D721Med (cell line): ENCODE results near the gene SPAG16.

Source experiments
- DNase-seq: peaks from one replicate; pipeline ENCODE4 v3.0.0; 2011; ENCODE audit warnings: low spot score; ENCODE audit not compliant: insufficient read length
- FAIRE-seq: peaks from 2 replicates; lab custom pipeline; 2011; peaks lifted over from hg19 to GRCh38; lab: Jason Lieb, UNC
- TF ChIP-seq, protein P1 (sequence below): IDR thresholded peaks from 2 replicates; pipeline ENCODE4 v1.5.1; 2012; ENCODE audit warnings: mild to moderate bottlenecking, control low read depth; ENCODE audit not compliant: insufficient read depth; ENCODE audit errors: missing control alignments

Gene SPAG16

DNA sequence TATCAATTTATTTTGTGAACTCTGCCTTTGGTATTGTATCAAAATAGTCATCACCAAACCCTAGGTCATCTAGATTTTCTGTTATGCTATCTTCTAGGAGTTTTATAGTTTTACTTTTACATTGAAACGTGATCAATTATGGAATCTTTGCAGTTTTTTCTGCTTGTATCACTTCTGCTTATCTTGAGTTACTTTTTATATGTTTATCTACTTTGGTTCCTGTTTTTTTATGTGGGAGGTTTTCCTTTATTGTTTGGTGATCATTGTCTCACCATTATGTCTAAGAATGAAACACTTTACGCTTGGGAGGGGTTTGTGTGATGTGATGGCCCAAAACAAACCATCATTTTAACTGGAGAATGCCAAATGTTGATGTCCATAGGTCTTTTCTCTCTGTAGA, 261.2 kb downstream of the SPAG16 start:
- no peak for DNase-seq
- peak; percentile 11 for FAIRE-seq
- TF ChIP-seq, protein P1, sequence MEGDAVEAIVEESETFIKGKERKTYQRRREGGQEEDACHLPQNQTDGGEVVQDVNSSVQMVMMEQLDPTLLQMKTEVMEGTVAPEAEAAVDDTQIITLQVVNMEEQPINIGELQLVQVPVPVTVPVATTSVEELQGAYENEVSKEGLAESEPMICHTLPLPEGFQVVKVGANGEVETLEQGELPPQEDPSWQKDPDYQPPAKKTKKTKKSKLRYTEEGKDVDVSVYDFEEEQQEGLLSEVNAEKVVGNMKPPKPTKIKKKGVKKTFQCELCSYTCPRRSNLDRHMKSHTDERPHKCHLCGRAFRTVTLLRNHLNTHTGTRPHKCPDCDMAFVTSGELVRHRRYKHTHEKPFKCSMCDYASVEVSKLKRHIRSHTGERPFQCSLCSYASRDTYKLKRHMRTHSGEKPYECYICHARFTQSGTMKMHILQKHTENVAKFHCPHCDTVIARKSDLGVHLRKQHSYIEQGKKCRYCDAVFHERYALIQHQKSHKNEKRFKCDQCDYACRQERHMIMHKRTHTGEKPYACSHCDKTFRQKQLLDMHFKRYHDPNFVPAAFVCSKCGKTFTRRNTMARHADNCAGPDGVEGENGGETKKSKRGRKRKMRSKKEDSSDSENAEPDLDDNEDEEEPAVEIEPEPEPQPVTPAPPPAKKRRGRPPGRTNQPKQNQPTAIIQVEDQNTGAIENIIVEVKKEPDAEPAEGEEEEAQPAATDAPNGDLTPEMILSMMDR = no peak

DNA sequence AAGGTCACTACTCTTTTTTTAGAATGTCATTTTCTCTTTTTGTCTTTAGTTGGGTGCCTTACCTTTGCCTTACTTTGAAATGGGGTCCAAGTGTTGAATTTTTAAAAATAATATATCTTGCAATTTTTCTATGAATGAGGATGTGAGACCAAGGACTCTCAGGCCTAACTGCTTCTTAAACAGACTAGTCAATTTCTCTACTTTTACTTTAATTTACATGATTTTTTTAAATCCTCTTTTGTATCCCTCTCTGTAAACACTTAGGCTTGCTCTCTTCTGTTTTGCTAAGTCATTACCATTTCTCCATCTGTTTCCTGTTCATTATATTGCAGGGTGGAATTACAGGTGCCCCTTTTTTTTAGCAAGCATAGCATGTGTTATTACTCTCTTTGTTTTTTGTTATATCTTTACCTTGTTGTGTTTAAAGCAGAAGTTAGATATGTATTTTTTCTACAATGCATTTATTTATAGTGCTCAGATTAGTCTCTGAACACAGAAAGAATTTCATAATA, 261.8 kb downstream of the SPAG16 start:
- DNase-seq (no peak), FAIRE-seq (no peak)
- TF ChIP-seq, protein P1 = no peak

DNA sequence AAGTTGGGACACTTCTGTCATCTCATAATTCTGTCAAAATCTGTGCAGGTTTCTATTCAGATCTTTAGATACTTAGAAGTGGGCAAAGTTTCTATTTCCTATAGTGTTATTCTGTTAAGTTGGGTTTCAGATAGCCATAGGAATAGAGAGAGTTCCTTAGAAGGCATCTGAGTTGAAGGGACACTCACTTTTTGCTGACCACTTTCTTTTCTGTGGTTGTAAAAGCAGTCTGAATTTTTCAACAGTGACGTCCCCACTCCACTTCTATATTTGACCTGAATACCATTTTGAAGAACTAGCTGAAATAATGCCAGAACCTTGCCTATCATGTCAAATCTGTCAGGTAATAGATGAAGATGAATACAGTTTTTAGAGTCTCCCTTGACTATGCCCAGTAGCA, 267.3 kb downstream of the SPAG16 start:
- TF ChIP-seq, protein P1 = no peak
- FAIRE-seq = no peak
- no peak for DNase-seq

DNA sequence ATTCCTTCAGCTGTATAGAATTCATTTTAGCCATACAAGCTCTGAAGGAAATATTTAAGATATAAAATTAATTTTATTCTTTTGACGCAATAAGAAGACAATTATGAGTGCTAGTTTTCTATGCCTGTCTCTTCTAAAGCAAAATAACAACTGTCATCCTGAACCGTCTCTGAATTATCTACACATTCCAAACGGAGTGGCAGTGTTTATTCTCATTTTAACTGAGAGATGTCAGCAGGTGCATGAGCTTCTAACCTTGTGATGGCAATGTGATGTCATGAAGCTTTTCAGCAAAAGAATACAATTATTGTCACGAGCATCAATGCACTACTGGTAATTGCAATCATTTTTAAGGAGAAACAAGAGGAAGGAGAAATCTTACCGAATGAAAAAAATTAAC, 274.8 kb downstream of the SPAG16 start:
- TF ChIP-seq, protein P1 = no peak
- DNase-seq (no peak), FAIRE-seq (no peak)

DNA sequence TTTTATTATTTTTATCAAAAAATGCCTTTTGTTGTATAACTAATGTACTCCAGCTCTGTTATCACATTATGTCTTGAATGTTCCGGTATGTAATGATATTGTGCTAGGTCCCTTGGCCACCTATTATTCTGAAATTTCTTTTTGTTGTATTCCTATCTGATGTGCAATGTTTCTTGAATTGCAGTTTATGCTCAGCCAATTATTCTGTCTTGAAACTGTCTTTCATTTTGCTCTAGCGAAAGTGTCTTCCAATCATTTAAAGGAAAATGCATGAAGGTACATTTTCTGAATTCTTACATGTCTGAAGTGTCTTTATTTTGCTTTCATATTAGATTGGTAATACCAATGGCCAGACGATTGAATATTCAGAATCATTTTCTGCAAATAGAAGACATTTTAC, 277.5 kb downstream of the SPAG16 start:
- TF ChIP-seq, protein P1 = no peak
- DNase-seq (no peak), FAIRE-seq (no peak)

DNA sequence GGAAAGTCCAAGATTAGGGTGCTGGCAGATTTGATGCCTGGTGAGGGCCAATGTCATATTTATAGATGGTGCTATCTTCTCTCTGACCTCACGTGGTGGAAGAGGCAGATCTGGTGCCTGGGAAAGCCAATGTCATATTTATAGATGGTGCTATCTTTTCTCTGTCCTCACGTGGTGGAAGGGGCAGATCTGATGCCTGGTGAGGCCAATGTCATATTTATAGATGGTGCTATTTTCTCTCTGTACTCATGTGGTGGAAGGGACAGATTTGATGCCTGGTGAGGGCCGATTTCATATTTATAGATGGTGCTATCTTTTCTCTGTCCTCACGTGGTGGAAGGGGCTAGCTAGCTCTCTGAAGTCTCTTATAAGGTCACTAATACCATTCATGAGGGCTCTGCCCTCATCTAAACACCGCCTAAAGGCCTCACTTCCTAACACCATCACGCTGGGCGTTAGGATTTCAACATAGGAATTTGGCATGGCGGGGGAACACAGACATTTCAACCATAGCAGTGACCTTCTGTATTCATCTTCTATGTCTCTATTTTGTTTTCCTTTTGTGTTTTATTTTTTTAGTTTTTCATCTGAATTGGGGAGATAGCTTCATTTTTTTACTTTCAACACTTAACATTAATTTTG, 278.4 kb downstream of the SPAG16 start:
- TF ChIP-seq, protein P1 = no peak
- DNase-seq (no peak), FAIRE-seq (no peak)

DNA sequence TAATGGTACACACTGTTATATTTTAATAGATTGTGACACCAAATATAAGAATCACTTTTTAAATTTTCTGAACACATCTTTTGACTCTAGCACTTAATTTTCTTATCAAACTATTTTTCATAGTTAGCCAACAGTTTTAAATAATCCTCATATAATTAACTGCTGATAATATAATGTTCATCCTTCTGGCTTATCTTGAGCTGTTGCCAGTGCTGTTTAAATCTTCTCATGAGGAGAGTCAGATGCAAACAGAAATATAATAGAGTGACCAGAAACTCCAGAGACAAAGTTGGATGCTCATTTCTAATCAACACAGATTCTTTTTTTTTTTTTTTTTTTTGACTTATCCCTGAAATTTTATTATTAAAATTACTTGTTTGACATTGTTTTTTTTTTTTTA, 282.6 kb downstream of the SPAG16 start:
- TF ChIP-seq, protein P1 = no peak
- FAIRE-seq = no peak
- DNase-seq = no peak
